ENCODE data around the gene VSTM4.

The VSTM4 gene

DNA sequence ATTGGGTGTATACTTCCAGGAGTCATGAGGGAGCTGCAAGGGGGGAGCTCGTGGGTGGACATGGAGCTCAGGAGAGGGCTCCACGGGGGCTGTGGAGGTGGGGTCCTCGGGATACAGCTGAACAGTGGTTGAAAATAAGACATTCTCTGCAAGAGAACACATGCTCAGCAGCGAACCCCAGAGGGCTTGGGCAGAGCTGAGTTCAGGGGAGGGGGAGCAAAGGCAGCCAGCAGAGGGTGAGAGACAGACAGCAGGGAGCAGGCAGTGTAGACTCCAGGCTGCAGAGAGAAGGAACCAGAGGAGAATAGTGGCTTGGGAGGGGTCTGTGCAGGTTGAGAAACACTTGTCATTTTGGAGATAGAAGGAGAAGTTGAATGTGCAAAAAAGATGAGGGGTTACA, 102.7 kb downstream of the VSTM4 start:
- no peak for DNase-seq (ENCODE audit: extremely low read depth in 1 of 2, low read depth in 1 of 2)

DNA sequence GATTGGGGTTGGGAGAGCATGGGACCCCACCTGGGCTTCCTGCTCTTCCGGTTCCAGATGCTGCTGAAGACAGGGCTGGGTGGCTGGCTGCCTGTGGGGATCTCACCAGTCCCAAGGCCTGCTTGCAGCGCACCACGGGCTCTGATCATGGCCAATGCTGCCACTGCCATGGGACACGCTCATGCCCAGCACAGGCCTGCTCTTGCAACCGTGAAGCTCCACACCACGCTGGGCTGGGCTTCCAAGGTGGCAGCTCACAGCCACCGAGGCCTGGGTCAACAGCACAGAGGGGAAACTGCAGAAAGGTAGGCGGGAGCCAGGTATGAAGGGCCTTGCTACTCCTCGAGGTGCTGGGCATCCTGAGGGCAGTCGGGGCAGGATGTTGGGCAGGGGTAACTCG, 103.6 kb downstream of the VSTM4 start:
- no peak for DNase-seq (ENCODE audit: extremely low read depth in 1 of 2, low read depth in 1 of 2)

DNA sequence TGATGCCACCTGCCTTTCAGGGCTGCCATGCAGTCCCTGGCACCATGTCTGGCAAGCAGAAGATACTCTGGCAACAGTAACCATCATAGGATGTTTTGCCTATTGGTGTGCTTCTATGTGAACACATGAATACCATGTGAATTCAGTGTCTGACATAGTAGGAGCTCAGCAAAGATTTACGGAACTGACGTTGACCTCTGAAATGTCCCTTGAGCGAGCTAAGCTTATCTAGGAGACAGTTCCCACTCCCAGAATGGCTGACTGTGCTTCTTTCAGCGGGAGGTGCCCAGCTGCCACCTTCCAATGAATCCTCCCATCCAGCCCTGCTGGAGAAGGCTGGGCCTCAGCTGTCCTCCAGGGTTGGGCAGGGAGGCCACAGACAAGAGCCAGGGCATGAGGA, 104.5 kb downstream of the VSTM4 start:
- no peak for DNase-seq (ENCODE audit: extremely low read depth in 1 of 2, low read depth in 1 of 2)

DNA sequence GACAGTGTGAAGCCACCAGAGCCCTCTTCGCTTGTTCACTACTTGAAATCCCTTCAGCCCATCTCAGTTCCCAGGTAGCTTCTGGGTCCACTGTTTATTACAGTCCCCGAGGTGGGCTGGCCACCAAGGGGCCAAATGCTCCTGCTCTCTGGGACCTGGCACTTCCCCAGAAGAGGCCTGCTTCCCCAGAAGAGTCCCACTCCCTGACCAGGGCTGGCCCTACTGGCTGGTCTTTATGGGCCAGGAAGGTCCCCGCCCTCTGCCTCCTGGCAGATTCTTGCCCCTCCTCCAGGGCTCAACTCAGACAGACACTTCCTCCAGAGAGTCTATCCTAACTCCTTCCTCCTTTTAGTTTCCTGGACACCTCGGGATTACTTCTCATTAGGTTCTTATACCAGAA, 105.0 kb downstream of the VSTM4 start:
- DNase-seq (ENCODE audit: extremely low read depth in 1 of 2, low read depth in 1 of 2): no peak

DNA sequence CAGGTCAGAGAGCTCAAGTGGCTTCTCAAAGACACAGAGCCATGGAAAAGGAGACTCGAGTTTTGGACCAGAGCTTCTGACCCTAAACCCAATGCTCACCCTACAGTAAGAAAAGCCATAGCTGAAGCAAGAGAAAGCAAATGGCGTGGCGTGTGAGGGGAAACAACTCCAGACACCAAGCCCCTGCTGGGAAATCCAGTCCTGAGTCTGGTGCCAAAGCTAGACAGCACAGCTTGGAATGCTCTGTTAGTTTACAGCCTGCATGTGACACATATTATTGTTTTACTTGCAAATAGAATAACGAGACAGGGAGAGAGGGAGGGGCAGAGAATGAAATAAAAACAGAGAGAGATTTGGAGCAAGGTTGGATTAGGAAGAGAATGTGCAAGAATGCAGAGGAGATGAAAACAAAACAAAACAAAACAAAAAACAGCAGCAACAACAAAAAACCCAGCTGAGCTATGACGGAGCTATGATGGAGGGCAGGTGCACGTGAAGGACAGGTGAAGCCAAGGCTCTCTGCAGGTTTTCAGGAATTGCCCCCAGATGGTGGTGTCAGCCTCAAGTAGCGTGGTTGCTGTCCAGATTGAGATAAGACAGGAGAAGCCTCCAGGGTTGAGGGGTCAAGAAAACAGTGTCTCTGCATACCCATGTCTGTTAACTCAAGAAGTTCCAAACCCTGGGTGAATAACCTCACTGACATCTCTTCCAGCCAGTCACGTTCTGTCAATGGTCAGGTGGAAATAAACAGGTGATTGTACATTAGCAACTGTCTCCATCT, 105.9 kb downstream of the VSTM4 start:
- no peak for DNase-seq (ENCODE audit: extremely low read depth in 1 of 2, low read depth in 1 of 2)

DNA sequence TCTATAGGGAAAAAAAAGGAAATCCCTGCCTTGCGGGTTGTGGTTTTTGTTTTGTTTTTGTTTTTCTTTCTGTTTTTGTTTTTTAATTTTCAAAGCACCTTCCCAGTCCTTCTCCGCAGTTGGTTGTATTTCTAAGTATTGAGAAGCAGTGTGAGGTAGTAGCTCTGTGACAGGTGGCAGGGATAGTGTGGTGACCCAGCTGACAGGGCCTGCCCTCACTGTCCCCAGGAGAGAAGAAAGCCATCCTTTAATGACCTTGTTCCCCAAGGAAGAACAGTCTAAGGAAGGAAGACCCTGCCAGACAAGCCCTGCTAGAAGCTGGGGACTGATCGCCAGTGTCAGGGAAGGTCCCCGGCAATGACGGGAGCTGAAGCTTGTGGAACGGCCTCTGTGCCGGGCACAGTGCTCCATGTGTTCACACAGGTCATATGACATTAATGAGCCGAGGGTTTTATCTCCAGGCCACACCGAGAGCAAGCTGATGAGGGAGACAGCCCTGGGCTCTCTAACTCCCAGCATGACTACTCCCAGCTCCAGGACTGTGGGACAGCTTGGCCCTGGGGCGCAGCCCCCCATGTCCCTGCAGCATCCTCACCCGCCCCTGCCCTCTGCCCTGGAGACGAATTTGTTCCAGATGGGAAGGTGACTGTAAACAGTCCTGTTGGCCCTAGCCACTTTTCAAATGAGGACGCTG, 106.7 kb downstream of the VSTM4 start:
- no peak for DNase-seq (ENCODE audit: extremely low read depth in 1 of 2, low read depth in 1 of 2)

DNA sequence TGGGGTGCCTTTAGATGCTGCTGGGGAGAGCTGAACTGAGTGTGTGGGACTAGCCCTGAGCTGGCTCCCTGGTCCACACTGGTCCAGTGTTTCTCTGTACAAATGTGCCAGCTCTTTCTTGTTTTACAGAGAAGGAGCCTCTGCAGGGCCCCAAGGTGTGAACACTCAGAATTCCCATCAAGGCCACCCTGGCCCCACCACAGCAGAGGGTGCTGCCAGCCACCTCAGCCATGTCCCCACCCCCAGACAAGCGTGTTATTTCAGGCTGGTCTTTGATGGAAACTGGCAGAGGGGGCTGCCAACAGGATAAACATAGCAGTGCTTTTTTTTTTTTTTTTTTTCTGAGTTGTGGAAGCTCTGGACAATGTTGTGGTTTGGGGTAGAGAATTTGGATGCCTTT, 107.2 kb downstream of the VSTM4 start:
- no peak for DNase-seq (ENCODE audit: extremely low read depth in 1 of 2, low read depth in 1 of 2)

DNA sequence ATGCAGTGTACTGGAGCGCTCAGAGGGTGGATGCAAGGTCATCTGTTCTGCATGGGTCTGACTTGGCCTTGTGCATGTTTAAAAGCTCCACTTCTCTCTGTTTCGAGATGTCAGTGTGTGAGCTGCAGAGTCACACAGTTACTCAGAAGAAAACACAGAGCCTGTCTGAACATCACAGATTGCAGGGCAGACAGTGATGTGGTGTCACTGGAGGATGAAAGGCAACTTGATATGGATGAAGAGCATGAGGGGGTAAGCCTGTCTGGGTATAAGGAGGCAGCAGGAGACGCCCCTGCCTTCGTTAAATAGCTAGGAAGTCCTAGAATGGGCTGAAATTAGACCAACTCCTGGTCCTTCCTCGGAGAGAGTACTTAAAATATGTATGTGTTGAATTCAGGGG, 108.2 kb downstream of the VSTM4 start:
- DNase-seq (ENCODE audit: extremely low read depth in 1 of 2, low read depth in 1 of 2): no peak

DNA sequence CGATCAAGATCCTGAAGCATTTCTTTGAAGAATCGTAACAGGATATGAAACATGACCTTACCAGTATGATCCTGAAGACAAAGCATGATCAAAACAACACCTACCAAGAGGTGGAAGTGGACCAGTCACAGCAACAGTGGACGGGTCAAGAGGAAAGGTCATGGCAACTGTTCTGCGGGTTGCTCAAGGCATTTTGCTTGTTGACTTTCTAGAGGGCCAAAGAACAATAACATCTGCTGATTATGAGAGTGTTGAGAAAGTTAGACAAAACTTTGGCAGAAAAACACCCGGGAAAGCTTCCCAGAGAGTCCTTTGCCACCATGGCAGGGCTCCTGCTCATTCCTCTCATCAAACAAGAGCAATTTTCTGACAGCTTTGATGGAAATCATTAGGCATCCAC, 110.1 kb downstream of the VSTM4 start:
- no peak for DNase-seq (ENCODE audit: extremely low read depth in 1 of 2, low read depth in 1 of 2)

DNA sequence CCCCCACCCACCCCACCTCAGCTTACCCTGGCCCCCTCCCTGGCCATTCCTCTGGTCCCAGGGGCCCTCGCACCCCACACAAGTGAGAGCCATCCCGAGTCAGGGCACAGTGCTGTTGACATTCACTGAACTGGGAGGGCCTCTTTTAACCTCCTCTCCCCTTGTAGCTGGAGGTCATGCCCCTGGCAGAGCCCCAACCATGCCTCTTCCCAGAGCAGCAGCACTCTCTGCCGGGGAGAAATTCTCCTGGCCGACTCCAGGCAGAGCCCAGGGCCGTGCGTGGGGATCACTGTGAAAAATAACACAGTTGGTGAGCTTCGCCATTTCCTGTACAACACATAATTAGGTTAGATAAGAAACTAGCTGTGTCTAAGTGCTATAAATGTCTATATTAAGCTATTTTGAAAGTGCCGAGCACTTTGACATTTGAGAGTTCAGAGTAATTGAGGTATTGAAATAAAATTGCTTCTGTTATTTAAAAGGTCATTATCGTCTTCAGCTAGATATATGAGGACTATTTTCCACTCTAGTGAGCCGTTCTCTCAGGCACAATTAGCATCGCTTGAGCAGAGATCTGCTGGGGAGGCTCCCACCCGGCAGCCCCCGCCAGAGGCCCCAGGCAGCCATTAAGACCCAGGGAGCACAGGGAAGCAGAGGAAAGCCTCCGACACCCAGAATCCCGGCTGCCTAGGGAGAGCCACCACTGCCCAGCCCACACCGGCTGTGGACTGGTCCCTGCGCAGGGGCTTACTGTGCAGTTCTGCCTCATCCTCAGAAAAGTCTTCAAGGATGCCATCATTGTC, 113.3 kb downstream of the VSTM4 start:
- no peak for DNase-seq (ENCODE audit: extremely low read depth in 1 of 2, low read depth in 1 of 2)

DNA sequence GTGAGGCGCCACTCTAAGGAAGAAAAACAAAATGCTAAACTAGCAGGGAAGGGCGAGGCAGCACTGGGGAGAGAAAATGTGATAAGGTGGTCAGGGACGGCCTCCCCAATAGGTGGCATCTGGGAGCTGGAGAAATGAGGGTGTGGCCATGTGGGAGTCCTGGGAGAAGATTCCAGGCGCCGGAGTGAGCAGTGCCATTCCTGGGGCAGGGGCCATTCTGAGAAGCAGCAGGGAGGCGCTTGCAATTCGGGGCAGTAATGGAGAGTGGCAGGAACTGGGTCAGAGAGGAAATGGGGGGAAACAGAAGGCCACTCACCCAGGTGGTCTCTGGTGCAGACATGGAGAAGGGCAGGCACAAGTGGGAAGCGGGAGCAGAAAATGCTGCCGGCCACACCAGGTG, 113.9 kb downstream of the VSTM4 start:
- DNase-seq (ENCODE audit: extremely low read depth in 1 of 2, low read depth in 1 of 2): no peak

DNA sequence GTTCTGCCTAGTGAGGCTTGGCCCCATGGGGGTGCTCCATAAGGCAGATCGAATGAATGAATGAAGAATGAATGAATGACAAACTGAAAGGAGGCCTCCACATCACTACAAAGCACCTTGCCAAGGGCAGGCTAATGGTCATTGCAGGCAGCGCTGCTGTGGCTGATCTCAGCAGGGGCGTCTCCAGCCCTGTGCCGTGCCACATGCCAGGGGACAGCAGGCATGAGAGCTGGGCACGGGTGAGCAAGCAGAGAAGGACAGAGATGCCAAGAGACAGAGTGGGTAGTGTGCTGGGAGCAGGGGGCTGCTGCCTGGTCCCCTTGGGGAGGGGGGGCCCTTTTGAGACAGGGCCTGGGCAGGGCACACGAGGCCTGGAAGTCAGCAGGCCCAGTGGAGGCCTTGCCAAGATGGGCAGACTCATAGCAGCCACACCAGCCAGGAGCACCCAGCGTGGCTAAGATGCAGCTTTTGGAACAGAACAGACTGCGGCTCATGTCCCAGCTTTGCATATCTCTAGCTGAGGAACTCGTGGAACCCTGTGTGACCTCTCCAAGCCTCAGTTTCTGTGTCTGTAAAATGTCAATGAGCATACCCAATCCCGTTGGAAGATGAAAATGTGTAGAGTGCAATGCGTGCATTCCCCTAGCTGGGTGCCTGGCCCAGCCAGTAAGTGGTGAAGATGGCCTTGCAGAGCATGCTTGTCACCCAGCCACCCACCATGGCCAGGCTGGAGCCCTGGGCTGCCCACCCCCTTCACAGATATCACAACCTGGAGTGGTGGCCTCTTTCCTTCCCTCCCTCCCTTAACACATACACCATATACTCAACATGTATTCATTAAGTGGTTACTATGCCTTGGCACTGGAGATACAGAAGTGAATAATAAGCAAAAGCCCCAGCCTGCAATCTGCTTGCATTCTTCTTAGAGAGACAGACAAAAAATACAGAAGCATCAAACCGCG, 114.6 kb downstream of the VSTM4 start:
- no peak for DNase-seq (ENCODE audit: extremely low read depth in 1 of 2, low read depth in 1 of 2)

DNA sequence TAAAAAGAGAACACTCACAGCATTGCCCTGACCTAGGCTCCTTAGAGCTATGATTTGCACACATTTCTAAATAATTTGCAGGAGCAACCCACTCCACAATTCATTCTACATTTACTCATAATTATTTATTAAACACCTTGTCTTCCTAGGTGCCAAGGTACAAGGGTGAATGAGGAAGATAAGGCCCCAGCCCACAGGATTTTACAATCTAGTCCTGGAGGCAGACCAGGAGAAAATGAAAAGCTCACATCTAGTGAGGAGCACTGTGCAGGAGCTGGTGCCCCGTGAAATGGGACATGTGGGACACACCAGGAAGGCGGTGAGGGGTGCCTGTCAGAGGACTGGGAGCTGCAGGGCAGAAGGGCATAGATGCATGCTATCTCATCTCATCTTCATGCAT, 116.0 kb downstream of the VSTM4 start:
- no peak for DNase-seq (ENCODE audit: extremely low read depth in 1 of 2, low read depth in 1 of 2)

DNA sequence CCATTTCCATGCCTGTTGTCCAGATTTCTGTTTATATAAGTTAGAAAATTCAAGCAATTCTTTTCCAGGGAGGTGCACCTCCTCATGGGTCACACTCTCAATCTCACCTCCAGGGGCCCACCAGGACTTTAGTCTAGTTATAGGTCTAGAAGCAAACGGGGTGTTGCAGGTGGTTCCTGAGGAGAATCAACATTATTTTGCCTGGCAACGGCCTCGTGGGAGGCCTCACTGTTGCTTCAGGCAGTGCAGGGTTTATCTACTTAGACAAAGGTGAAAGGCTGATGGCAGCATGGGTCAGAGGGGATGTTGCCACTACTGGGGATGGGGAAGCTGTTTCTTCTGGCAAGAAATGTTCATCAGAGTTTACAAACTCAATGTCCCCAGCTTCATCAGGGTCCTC, 119.0 kb downstream of the VSTM4 start:
- no peak for DNase-seq (ENCODE audit: extremely low read depth in 1 of 2, low read depth in 1 of 2)

DNA sequence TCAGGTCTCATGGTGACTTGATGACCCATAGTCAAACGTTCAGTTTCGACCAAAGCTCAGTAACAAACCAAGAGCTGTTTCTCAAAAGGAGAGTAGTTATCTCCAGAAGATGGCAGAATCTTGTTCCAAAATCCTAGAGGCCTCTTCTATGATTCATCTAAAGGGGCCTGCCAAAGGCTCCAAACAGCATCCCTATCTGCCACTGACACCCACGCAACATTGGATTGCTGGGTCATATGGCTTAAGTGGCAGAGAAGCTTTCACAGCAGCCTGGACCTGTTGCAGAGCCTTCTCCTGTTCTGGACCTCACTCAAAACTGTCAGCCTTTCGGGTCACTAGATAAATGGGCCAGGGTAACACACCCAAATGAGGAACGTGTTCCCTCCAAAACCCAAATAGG, 121.7 kb downstream of the VSTM4 start:
- DNase-seq (ENCODE audit: extremely low read depth in 1 of 2, low read depth in 1 of 2): no peak

DNA sequence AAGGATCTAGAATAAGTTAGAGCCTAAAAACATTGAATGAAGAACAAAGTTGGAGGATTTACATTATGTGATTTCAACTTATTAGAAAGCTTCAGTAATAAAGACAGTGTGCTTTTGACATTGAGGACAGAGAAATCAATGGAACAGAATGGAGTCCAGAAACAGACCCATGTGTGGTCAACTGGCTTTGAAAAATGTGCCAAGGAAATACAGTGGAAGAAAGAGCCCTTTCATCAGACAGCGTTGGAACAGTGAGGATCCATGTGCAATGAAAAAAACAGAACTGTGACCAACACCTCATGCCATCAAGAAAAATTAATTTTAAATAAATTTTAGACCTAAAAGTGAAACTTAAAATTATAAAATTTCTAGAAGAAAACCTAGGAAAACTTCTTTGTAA, 125.1 kb downstream of the VSTM4 start:
- no peak for DNase-seq (ENCODE audit: extremely low read depth in 1 of 2, low read depth in 1 of 2)

DNA sequence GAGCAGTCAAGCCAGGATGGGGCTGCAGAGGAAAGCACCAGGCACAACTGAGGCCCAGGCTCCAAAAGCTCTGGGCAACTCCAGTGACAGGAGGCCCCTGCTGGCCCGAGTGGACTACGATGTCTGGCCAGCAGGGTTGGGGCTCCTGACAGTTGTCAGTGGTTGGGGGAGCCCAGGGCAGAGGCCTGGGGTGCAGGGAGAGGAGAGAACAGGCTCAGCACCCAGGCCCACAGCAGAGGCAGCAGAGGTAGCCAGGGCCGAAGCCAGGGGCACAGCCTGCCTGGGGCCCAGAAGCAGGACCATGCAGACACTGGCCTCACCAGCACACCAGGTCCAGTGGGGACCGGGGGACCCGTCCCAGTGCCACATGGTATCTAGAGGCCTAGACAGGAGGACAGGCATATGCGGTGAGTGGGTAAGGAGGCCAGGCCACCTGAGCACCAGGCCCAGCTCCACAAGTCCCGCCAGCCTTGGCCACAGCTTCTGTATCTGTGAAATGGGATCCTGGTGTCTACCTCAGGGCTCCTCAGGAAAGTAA, 129.6 kb downstream of the VSTM4 start:
- DNase-seq (ENCODE audit: extremely low read depth in 1 of 2, low read depth in 1 of 2): no peak

DNA sequence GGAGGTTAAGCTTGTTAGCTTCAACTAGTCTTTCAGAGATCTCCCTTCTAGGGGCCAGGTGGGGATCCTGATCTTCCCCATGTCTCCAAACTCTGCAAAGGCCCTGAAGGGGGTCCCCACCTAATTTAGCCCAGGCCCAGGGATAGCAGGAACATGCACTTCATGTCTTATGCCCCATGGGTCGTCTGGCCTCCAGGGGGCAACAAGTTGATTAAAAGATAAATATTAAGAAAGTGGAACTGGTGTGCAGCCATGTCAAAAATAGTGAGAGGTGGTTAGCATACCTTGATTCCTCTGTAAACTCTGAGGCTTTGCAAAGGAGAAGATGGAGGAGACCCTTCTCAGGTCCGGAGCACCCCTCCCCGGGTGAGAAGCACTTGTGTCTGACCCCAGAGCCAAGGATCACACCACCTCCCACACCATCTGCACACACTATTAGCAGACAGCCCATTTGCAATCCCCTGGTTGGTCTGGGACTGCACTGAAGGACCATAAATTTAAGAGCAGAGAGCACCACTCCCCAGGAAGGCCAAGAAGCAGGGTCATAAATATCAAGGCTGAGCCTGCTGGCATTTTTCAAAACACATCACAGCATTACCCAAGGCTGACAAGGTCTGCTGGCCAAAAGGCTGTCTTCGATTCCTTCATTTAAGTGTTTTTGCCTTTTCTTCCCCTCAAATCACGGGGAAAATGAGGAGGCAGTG, 131.5 kb downstream of the VSTM4 start:
- no peak for DNase-seq (ENCODE audit: extremely low read depth in 1 of 2, low read depth in 1 of 2)

DNA sequence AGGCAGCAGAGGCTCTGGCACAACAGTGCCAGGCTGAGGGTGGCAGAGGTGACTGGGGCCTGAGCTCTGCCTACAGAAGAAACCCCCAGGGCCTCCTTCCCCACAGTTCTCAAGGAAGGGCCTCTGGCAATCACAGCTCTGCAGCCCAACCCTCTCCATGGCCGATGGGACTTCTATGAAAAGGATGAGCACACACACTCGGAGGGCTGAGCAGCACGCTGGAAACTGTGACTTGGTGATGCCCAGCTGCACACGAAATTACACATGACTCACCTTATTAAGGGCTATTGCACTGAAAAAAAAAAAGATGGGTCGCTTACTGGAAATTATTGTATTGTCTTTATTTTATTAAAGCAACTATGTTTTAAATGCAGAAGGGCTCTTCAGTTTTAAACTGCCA, 132.7 kb downstream of the VSTM4 start:
- no peak for DNase-seq (ENCODE audit: extremely low read depth in 1 of 2, low read depth in 1 of 2)
